Stimulated activated naive CD4-positive, alpha-beta T cell treated with Interleukin-2 at 50 U/mL for 16 hours (primary cell): ENCODE measurements around the gene MYOF.
"Not testable (repeated sequence)": the region's sequence is repeated elsewhere in the genome, so short reads cannot be mapped to it uniquely, and the experiment has no call there.

Experiments used
- DNase-seq: peaks from one replicate; lab custom pipeline; 2025; lab: John Stamatoyannopoulos, UW

The MYOF gene

GRCh38 chr10:93454146-93454545 is 28.0 kb downstream of the MYOF start:
- DNase-seq: no peak

GRCh38 chr10:93452143-93452542 is 30.0 kb downstream of the MYOF start:
- DNase-seq: no peak

- no peak for DNase-seq
These were observed 30.7 kb downstream of the MYOF start for GRCh38 chr10:93451244-93451947.

- DNase-seq: no peak
These were observed 34.2 kb downstream of the MYOF start for GRCh38 chr10:93447970-93448369.

GRCh38 chr10:93447019-93447418 is 35.1 kb downstream of the MYOF start:
- DNase-seq: no peak

GRCh38 chr10:93445978-93446720 is 36.0 kb downstream of the MYOF start:
- no peak for DNase-seq

GRCh38 chr10:93445097-93445960 is 36.8 kb downstream of the MYOF start:
- DNase-seq: no peak

- no peak for DNase-seq
These were observed 38.7 kb downstream of the MYOF start for GRCh38 chr10:93443481-93443880.

GRCh38 chr10:93442721-93443120 is 39.4 kb downstream of the MYOF start:
- DNase-seq: not testable (repeated sequence)

- DNase-seq: no peak
These were observed 41.5 kb downstream of the MYOF start for GRCh38 chr10:93440591-93441091.

- DNase-seq: no peak
These were observed 43.4 kb downstream of the MYOF start for GRCh38 chr10:93438613-93439253.

- no peak for DNase-seq
These were observed 44.1 kb downstream of the MYOF start for GRCh38 chr10:93437946-93438612.

GRCh38 chr10:93437086-93437945 is 44.8 kb downstream of the MYOF start:
- DNase-seq: no peak

- no peak for DNase-seq
These were observed 45.5 kb downstream of the MYOF start for GRCh38 chr10:93436591-93437085.

GRCh38 chr10:93435621-93436397 is 46.3 kb downstream of the MYOF start:
- no peak for DNase-seq

- DNase-seq: no peak
These were observed 47.1 kb downstream of the MYOF start for GRCh38 chr10:93434991-93435491.

GRCh38 chr10:93431361-93431760 is 50.8 kb downstream of the MYOF start:
- DNase-seq: no peak

GRCh38 chr10:93425861-93426260 is 56.3 kb downstream of the MYOF start:
- no peak for DNase-seq

- DNase-seq: no peak
These were observed 60.0 kb downstream of the MYOF start for GRCh38 chr10:93422118-93422517.
